OCI-LY3 (cell line): ENCODE results near the gene PAQR5.

ENCODE experiments used
- H2AFZ ChIP-seq: fragments of 200-600, 300-600 bp; shearing (Covaris generic); 2 replicates; pipeline ENCODE4 v1.6.0; 2014; ENCODE audit warnings: antibody characterized with exemption, low read depth, low read length
- H3K27ac ChIP-seq: fragments of 200-600, 300-600 bp; sonication (generic); 2 replicates; pipeline ENCODE4 v1.5.1; 2014; ENCODE audit warnings: mild to moderate bottlenecking, low read length, moderate library complexity, mixed read lengths
- H3K27me3 ChIP-seq: fragments of 200-600, 300-600 bp; sonication (generic); 2 replicates; pipeline ENCODE4 v1.6.1; 2014; ENCODE audit warnings: low read depth, low read length, mixed read lengths
- H3K36me3 ChIP-seq: fragments of 200-600, 300-600 bp; sonication (generic); replicated peaks from 2 replicates; pipeline ENCODE3; 2014; ENCODE audit warnings: low read depth, low read length, mixed read lengths
- H3K4me1 ChIP-seq: fragments of 300-600, 200-600 bp; sonication (generic); 2 replicates; pipeline ENCODE4 v1.6.1; 2014; ENCODE audit warnings: low read length, mixed read lengths
- H3K4me2 ChIP-seq: fragments of 200-600, 300-600 bp; sonication (generic); 2 replicates; pipeline ENCODE4 v1.6.1; 2014; ENCODE audit warnings: low read length, mixed read lengths
- H3K4me3 ChIP-seq: fragments of 300-600, 200-600 bp; sonication (generic); 2 replicates; pipeline ENCODE4 v1.5.1; 2014; ENCODE audit warnings: antibody characterized with exemption, mild to moderate bottlenecking, low read length, moderate library complexity
- H3K79me2 ChIP-seq: fragments of 300-600, 200-600 bp; shearing (Covaris generic); 2 replicates; pipeline ENCODE4 v1.6.1; 2014; ENCODE audit warnings: mild to moderate bottlenecking, low read length, mixed read lengths
- H3K9ac ChIP-seq: fragments of 300-600, 200-600 bp; shearing (Covaris generic); 2 replicates; pipeline ENCODE4 v1.6.0; 2014; ENCODE audit warnings: mild to moderate bottlenecking, low read length, moderate library complexity
- H3K9me3 ChIP-seq: fragments of 200-600, 300-600 bp; shearing (Covaris generic); 2 replicates; pipeline ENCODE4 v1.6.1; 2014; ENCODE audit warnings: low read length, mixed read lengths; ENCODE audit not compliant: insufficient read depth
- H4K20me1 ChIP-seq: fragments of 200-600, 300-600 bp; sonication (generic); 2 replicates; pipeline ENCODE4 v1.6.1; 2016; ENCODE audit warnings: low read length, mixed read lengths; ENCODE audit not compliant: insufficient read depth
- CTCF ChIP-seq: fragments of 200-600, 300-600 bp; sonication (generic); IDR thresholded peaks from 2 replicates; pipeline ENCODE4 v1.5.1; 2014; ENCODE audit warnings: antibody characterized with exemption, low read length, low read depth
- EZH2phosphoT487 ChIP-seq: fragments of 200-600 bp; shearing (Covaris generic); IDR thresholded peaks from 2 replicates; pipeline ENCODE4 v1.6.1; 2018; ENCODE audit warnings: antibody characterized with exemption, mixed run types, low read depth

Gene PAQR5

GRCh38 chr15:69318033-69318432 is 19.3 kb downstream of the PAQR5 start:
- Histone ChIP-seq H3K4me3 (no peak overlapping the region), H3K4me2 (no peak overlapping the region), H3K36me3 (no peaks in the 10 kb centered on the region), H2AFZ (no peak overlapping the region), H3K9ac (no peak overlapping the region), H3K79me2 (no peaks in the 10 kb centered on the region), H3K27ac (no peak overlapping the region), H3K4me1 (peaks cover 8% of the 10 kb centered on the region), H4K20me1 (no peaks in the 10 kb centered on the region), H3K27me3 (peaks cover 19% of the 10 kb centered on the region), H3K9me3 (no peaks in the 10 kb centered on the region)
- TF ChIP-seq CTCF (no peak), EZH2phosphoT487 (no peak)

- Histone ChIP-seq H3K4me3 (no peak overlapping the region), H3K79me2 (no peaks in the 10 kb centered on the region), H3K9me3 (no peaks in the 10 kb centered on the region), H3K4me2 (no peak overlapping the region), H3K27ac (no peak overlapping the region), H4K20me1 (no peaks in the 10 kb centered on the region), H3K4me1 (peaks cover 8% of the 10 kb centered on the region), H3K9ac (no peak overlapping the region), H3K27me3 (peaks cover 28% of the 10 kb centered on the region; the same call in 1 of the 2 replicates), H2AFZ (no peak overlapping the region), H3K36me3 (no peaks in the 10 kb centered on the region)
- TF ChIP-seq CTCF, result no peak
- no peak for TF ChIP-seq EZH2phosphoT487
These were observed 21.0 kb downstream of the PAQR5 start for GRCh38 chr15:69319384-69320375.

- Histone ChIP-seq H3K27me3 (peaks cover 31% of the 10 kb centered on the region; the same call in 1 of the 2 replicates), H2AFZ (no peak overlapping the region), H3K4me3 (no peak overlapping the region), H3K27ac (no peak overlapping the region), H3K79me2 (no peaks in the 10 kb centered on the region), H3K9me3 (no peaks in the 10 kb centered on the region), H3K36me3 (no peaks in the 10 kb centered on the region), H4K20me1 (no peaks in the 10 kb centered on the region), H3K4me2 (no peak overlapping the region), H3K9ac (no peak overlapping the region), H3K4me1 (peaks cover 8% of the 10 kb centered on the region)
- no peak for TF ChIP-seq EZH2phosphoT487
- no peak for TF ChIP-seq CTCF
These were observed 22.4 kb downstream of the PAQR5 start for GRCh38 chr15:69320977-69321554.

GRCh38 chr15:69323893-69324430 is 25.2 kb downstream of the PAQR5 start:
- Histone ChIP-seq H3K27ac (no peak overlapping the region), H3K36me3 (no peaks in the 10 kb centered on the region), H4K20me1 (no peaks in the 10 kb centered on the region), H3K4me2 (no peak overlapping the region), H3K9ac (no peak overlapping the region), H3K9me3 (no peaks in the 10 kb centered on the region), H3K4me3 (no peak overlapping the region), H3K79me2 (no peaks in the 10 kb centered on the region), H3K4me1 (no peaks in the 10 kb centered on the region), H3K27me3 (peaks cover 28% of the 10 kb centered on the region), H2AFZ (no peak overlapping the region)
- TF ChIP-seq EZH2phosphoT487, result no peak
- no peak for TF ChIP-seq CTCF
